Stimulated activated naive CD8-positive, alpha-beta T cell treated with anti-CD3 and anti-CD28 coated beads, Interleukin-15, amount 100 ng/mL, for 72 hours (primary cell): ENCODE data around the gene CPED1.
A peak's percentile ranks its signal among the peaks of the same experiment; 100 is the strongest.

Experiments used
- ATAC-seq: fragments of 150-1000 bp; cut with Tn5 transposase; 2 replicates; pipeline ENCODE4 v1.10.0; 2021; ENCODE audit warnings: mild to moderate bottlenecking, moderate library complexity
- DNase-seq, 2 donors: peaks; one replicate each; pipeline ENCODE4 v3.0.0; 2021 to 2022
- H3K27ac Mint-ChIP-seq, 2 donors: one replicate each; pipeline ENCODE4 v1.8.0; 2022; ENCODE audit warnings: mild to moderate bottlenecking in 2 of 2, mixed read lengths in 2 of 2, moderate library complexity in 2 of 2
- H3K27me3 Mint-ChIP-seq: one replicate; pipeline ENCODE4 v1.8.0; 2022; ENCODE audit warnings: mixed read lengths
- H3K4me1 Mint-ChIP-seq: one replicate; pipeline ENCODE4 v1.8.0; 2022; ENCODE audit warnings: mild to moderate bottlenecking, mixed read lengths
- H3K4me3 Mint-ChIP-seq, 2 donors: one replicate each; pipeline ENCODE4 v1.8.0; 2022; ENCODE audit warnings: mild to moderate bottlenecking in 2 of 2, mixed read lengths in 2 of 2, moderate library complexity in 1 of 2
- H3K9me3 Mint-ChIP-seq, 2 donors: one replicate each; pipeline ENCODE4 v1.8.0; 2022; ENCODE audit warnings: mixed read lengths in 2 of 2

CPED1 gene

DNA sequence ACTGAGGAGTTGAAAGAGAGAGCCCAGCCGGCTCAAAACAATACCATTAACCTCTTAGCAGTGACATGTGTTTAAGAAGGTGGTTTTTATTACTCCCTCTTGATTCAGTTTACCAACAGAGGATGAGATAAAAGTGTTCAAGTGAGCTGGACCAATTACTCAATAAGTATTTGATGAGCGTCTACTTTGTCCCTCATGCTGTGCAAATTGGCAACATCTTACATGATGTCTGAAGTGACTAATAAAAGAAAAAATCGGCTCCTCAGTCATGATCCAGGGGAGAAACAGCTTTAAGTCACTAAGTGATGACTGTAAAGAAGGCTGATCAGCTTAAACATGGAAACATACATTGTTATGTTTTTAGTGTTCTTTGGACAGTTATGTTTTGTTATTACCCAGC, 348.1 kb downstream of the CPED1 start:
- Mint-ChIP-seq H3K27me3 (peaks cover 14% of the 10 kb centered on the region), H3K27ac (no peak overlapping the region), H3K4me1 (no peaks in the 10 kb centered on the region), H3K4me3 (no peak overlapping the region), H3K9me3 (no peaks in the 10 kb centered on the region)
- ATAC-seq = no peak
- no peak for DNase-seq

GRCh38 chr7:121337398-121337797, 348.9 kb downstream of the CPED1 start:
- H3K27me3 Mint-ChIP-seq = peaks cover 9% of the 10 kb centered on the region
- no peaks in the 10 kb centered on the region for H3K4me1 Mint-ChIP-seq
- H3K4me3 Mint-ChIP-seq = no peak overlapping the region
- ATAC-seq = no peak
- H3K9me3 Mint-ChIP-seq = no peaks in the 10 kb centered on the region
- no peak for DNase-seq
- H3K27ac Mint-ChIP-seq = peak overlapping the region in 1 of 2 donors; percentile 5

- no peak overlapping the region for H3K27ac Mint-ChIP-seq
- DNase-seq (no peak), ATAC-seq (no peak)
- peaks cover 9% of the 10 kb centered on the region for H3K27me3 Mint-ChIP-seq
- no peaks in the 10 kb centered on the region for H3K4me1 Mint-ChIP-seq
- no peak overlapping the region for H3K4me3 Mint-ChIP-seq
- no peaks in the 10 kb centered on the region for H3K9me3 Mint-ChIP-seq
These were observed 350.6 kb downstream of the CPED1 start for GRCh38 chr7:121339082-121339481.

DNA sequence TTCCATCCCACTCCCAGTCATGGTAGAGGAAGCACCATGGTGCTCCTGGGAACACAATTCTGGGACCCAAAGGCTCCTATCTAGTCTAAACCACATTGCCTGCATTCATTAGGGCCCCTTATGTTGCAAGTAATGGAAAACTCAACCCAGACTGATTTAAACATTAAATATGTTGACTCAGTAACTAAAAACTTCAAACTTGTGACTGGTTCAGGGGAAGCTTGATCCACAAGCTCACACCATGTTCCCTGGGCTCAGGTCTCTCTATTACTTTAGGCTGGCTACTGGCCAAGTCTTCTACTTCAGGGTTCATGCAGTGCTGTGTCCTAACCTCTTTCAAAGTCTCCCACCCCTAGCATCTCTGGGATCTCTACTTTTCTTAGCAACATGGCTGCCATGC, 353.4 kb downstream of the CPED1 start:
- no peaks in the 10 kb centered on the region for H3K27me3 Mint-ChIP-seq
- no peak overlapping the region for H3K27ac Mint-ChIP-seq
- H3K4me1 Mint-ChIP-seq = no peaks in the 10 kb centered on the region
- DNase-seq (no peak), ATAC-seq (no peak)
- no peak overlapping the region for H3K4me3 Mint-ChIP-seq
- H3K9me3 Mint-ChIP-seq = no peaks in the 10 kb centered on the region

DNA sequence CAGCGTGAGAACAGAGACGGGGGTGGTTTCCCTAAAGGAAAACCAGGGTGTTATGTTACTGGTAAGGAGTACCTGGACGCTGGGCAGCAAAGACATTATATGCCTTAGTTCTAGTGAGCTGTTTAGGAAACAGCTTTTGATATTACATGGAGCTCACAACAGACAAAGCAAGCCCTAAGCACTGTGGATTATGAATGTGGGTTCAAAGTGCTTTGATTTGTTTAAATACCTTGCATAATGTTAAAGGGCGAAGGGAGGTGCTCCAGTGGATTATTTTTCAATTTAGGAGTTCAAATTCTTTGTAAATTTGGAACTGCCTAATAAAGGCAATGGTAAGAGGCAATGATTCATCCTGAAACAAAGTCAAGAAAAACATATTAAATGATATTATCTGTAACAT, 354.1 kb downstream of the CPED1 start:
- no peaks in the 10 kb centered on the region for H3K4me1 Mint-ChIP-seq
- no peak overlapping the region for H3K27ac Mint-ChIP-seq
- no peak for ATAC-seq
- no peak for DNase-seq
- H3K9me3 Mint-ChIP-seq = no peaks in the 10 kb centered on the region
- no peak overlapping the region for H3K4me3 Mint-ChIP-seq
- no peaks in the 10 kb centered on the region for H3K27me3 Mint-ChIP-seq

DNA sequence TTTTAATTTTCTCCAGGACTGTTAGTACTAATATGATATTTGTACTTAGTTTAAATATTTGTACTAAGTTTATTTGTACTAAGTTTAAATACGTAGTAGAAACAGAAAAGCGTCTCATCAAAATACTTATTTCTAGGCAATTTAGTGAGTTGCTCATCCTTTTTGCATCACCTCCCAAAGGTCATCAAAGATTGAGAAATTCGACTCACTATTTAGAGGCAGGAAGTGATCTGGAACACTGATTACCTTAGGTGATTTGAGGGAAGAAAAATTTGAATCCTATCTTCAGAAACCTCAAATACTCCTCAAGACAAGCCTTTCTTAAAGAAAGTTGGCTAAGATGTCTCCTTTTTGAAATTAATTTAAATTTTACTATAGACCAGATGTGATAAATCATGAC, 354.8 kb downstream of the CPED1 start:
- no peaks in the 10 kb centered on the region for H3K27me3 Mint-ChIP-seq
- H3K4me1 Mint-ChIP-seq = no peaks in the 10 kb centered on the region
- H3K27ac Mint-ChIP-seq = no peak overlapping the region

DNA sequence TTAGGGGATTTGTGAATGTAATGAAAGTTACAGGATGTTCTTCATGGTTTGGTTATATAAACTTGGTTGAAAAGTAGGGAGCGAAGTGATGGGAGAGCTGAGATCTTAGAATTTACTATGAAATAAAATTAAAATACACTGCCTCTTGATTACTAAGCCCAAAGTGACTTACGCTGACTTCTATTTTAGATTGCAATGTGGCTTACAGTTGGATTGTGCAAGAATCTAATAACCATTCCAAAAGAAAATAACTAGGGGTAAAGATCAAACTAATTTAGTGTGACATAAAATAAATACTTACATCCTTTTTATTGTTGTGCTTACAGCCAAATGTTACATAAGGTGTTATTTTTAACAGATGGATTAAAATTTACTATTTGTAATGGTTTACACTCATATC, 355.6 kb downstream of the CPED1 start:
- no peaks in the 10 kb centered on the region for H3K27me3 Mint-ChIP-seq
- H3K9me3 Mint-ChIP-seq = no peaks in the 10 kb centered on the region
- H3K4me3 Mint-ChIP-seq = no peak overlapping the region
- DNase-seq (no peak), ATAC-seq (no peak)
- H3K4me1 Mint-ChIP-seq = no peaks in the 10 kb centered on the region
- no peak overlapping the region for H3K27ac Mint-ChIP-seq

More for the DNA sequence above, 354.8 kb downstream of the CPED1 start:
- no peak for ATAC-seq
- DNase-seq = no peak
- H3K4me3 Mint-ChIP-seq = no peak overlapping the region
- H3K9me3 Mint-ChIP-seq = no peaks in the 10 kb centered on the region

GRCh38 chr7:121344497-121344896, 356.0 kb downstream of the CPED1 start:
- no peak overlapping the region for H3K27ac Mint-ChIP-seq
- H3K4me3 Mint-ChIP-seq = no peak overlapping the region
- DNase-seq (no peak), ATAC-seq (no peak)
- no peaks in the 10 kb centered on the region for H3K27me3 Mint-ChIP-seq
- H3K4me1 Mint-ChIP-seq = no peaks in the 10 kb centered on the region
- no peaks in the 10 kb centered on the region for H3K9me3 Mint-ChIP-seq
